ENCODE results near the gene IL18BP.

Gene IL18BP

GRCh38 chr11:72000202-72000867 lies 1.6 kb downstream of the IL18BP start:
- peaks cover 75% of the 10 kb centered on the region for H3K36me3 Mint-ChIP-seq (ENCODE audit: low read depth)

GRCh38 chr11:72001285-72001684 lies 2.6 kb downstream of the IL18BP start:
- no peak overlapping the region for H3K27ac Mint-ChIP-seq
- no peaks in the 10 kb centered on the region for H3K27me3 Mint-ChIP-seq
- H3K4me1 Mint-ChIP-seq (ENCODE audit: low read depth), result peaks cover 81% of the 10 kb centered on the region
- H3K36me3 Mint-ChIP-seq (ENCODE audit: low read depth), result peaks cover 84% of the 10 kb centered on the region
- peak overlapping the region; percentile 13 for H3K4me3 Mint-ChIP-seq
- H3K9me3 Mint-ChIP-seq, result no peaks in the 10 kb centered on the region
- intact Hi-C loops (cut with micrococcal nuclease), result no loop called here

More at GRCh38 chr11:72000202-72000867, 1.6 kb downstream of the IL18BP start:
- no peaks in the 10 kb centered on the region for H3K9me3 Mint-ChIP-seq
- peak overlapping the region; percentile 90 for H3K4me3 Mint-ChIP-seq
- H3K27ac Mint-ChIP-seq, result peak overlapping the region; percentile 96
- peaks cover 83% of the 10 kb centered on the region for H3K4me1 Mint-ChIP-seq (ENCODE audit: low read depth)
- H3K27me3 Mint-ChIP-seq, result no peaks in the 10 kb centered on the region
- intact Hi-C loops (cut with micrococcal nuclease), result no loop called here

DNA sequence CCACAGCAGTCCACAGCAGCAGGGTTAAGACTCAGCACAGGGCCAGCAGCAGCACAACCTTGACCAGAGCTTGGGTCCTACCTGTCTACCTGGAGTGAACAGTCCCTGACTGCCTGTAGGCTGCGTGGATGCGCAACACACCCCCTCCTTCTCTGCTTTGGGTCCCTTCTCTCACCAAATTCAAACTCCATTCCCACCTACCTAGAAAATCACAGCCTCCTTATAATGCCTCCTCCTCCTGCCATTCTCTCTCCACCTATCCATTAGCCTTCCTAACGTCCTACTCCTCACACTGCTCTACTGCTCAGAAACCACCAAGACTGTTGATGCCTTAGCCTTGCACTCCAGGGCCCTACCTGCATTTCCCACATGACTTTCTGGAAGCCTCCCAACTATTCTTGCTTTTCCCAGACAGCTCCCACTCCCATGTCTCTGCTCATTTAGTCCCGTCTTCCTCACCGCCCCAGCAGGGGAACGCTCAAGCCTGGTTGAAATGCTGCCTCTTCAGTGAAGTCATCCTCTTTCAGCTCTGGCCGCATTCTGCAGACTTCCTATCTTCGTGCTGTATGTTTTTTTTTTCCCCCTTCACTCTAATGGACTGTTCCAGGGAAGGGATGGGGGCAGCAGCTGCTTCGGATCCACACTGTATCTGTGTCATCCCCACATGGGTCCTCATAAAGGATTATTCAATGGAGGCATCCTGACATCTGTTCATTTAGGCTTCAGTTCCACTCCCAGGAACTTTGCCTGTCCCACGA lies 3.3 kb downstream of the IL18BP start:
- Mint-ChIP-seq H3K4me3 (peak overlapping the region; percentile 13), H3K27ac (peak overlapping the region; percentile 62), H3K27me3 (no peaks in the 10 kb centered on the region), H3K9me3 (no peaks in the 10 kb centered on the region), H3K4me1 (ENCODE audit: low read depth) (peaks cover 77% of the 10 kb centered on the region), H3K36me3 (ENCODE audit: low read depth) (peaks cover 85% of the 10 kb centered on the region)
- intact Hi-C loops (cut with micrococcal nuclease), result no loop called here

GRCh38 chr11:72002841-72003775 lies 4.4 kb downstream of the IL18BP start:
- peak overlapping the region; percentile 62 for H3K27ac Mint-ChIP-seq
- no peaks in the 10 kb centered on the region for H3K9me3 Mint-ChIP-seq
- H3K36me3 Mint-ChIP-seq (ENCODE audit: low read depth), result peaks cover 96% of the 10 kb centered on the region
- intact Hi-C loops (cut with micrococcal nuclease), result no loop called here
- H3K4me1 Mint-ChIP-seq (ENCODE audit: low read depth), result peaks cover 75% of the 10 kb centered on the region
- H3K27me3 Mint-ChIP-seq, result no peaks in the 10 kb centered on the region
- no peak overlapping the region for H3K4me3 Mint-ChIP-seq

GRCh38 chr11:72003776-72004171 lies 5.1 kb downstream of the IL18BP start:
- peaks cover 100% of the 10 kb centered on the region for H3K36me3 Mint-ChIP-seq (ENCODE audit: low read depth)
- H3K9me3 Mint-ChIP-seq, result no peaks in the 10 kb centered on the region
- H3K27me3 Mint-ChIP-seq, result no peaks in the 10 kb centered on the region
- peaks cover 75% of the 10 kb centered on the region for H3K4me1 Mint-ChIP-seq (ENCODE audit: low read depth)
- H3K4me3 Mint-ChIP-seq, result no peak overlapping the region
- intact Hi-C loops (cut with micrococcal nuclease), result no loop called here
- peak overlapping the region; percentile 10 for H3K27ac Mint-ChIP-seq

DNA sequence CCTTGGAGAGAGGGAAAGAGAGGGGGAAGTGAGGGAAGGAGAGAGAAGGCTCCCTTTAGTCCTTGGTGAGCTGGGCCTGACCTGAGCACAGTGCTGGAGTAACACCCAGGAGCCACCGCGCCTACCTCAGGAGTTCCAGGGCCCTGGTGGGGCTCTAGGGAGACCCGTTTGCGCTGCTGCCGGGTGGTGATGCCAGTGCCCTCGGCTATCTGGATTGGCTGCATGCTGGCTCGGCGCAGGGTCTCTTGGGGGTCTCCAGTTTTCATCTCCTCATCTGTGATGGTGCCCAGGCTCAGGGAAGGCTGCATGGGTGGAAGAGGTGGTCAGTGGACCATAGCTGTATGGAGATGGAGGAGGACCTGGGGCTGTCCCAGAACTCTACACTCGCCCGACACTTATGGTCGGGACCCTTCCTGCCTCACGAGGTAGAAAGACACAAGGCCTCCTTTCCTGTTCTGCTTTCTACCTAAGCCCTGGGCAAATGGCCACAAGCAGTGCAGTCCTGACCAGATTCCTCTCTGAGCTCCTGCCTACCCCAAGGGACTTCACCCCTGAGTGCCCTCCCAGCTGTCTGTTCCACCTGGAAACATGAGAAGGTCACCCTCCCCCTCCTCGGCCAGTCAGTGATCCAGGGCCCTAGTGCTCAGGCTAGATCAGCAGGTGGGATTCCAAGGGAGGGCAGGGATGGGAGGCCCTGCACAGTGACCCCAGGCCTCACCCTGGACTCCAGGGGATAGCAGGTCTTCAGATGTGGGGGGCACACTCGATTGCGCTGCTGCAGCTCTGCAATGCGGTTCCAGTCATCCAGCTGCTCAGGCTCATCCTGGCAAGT lies 6.0 kb downstream of the IL18BP start:
- Mint-ChIP-seq H3K9me3 (no peaks in the 10 kb centered on the region), H3K36me3 (ENCODE audit: low read depth) (peaks cover 100% of the 10 kb centered on the region), H3K4me3 (no peak overlapping the region), H3K27ac (no peak overlapping the region), H3K4me1 (ENCODE audit: low read depth) (peaks cover 71% of the 10 kb centered on the region), H3K27me3 (no peaks in the 10 kb centered on the region)
- intact Hi-C loops (cut with micrococcal nuclease), result no loop called here

- no peak overlapping the region for H3K4me3 Mint-ChIP-seq
- H3K9me3 Mint-ChIP-seq, result no peaks in the 10 kb centered on the region
- H3K27me3 Mint-ChIP-seq, result no peaks in the 10 kb centered on the region
- peaks cover 62% of the 10 kb centered on the region for H3K4me1 Mint-ChIP-seq (ENCODE audit: low read depth)
- H3K36me3 Mint-ChIP-seq (ENCODE audit: low read depth), result peaks cover 100% of the 10 kb centered on the region
- H3K27ac Mint-ChIP-seq, result no peak overlapping the region
- intact Hi-C loops (cut with micrococcal nuclease), result no loop called here
These were observed 6.9 kb downstream of the IL18BP start for GRCh38 chr11:72005347-72006260.

DNA sequence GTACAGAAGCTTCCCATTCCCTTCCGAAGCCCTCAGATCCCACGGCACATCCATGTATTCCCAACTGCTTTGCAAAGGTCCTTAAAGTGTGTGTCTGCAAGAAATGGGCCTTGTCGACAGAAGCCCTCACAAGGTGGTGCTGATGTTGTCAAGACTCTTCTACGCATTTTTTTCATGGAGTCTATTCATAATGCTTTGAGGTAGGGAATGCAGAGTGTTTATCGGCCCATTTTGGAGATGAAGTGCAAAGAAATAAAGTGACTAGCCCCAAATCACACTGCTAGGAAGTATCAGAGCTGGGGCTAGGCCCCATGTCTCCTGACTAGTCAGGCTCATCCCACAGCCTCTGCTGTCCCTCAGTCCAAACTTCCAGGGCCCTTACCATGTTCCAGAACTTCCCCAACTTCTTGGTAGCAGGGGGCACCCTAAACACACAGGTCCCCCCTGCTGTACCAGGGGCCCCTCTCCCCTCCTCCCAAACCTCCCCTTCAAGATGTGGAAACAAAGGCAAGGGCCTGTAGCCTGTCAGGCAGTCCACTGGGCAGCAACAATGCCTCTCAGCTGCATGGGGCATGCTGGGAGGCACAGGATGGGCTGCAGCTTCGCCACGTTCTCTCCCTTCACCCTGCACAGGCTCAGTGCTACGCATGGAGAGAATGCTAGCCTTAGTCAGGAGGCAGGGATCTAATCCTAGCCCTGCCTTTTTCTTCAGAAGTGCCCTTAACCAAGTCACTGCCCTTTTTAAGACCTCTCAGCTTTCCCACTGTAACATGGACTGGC lies 7.8 kb downstream of the IL18BP start:
- intact Hi-C loops (cut with micrococcal nuclease), result no loop called here
- no peak overlapping the region for H3K4me3 Mint-ChIP-seq
- peaks cover 53% of the 10 kb centered on the region for H3K4me1 Mint-ChIP-seq (ENCODE audit: low read depth)
- H3K27me3 Mint-ChIP-seq, result no peaks in the 10 kb centered on the region
- no peak overlapping the region for H3K27ac Mint-ChIP-seq
- H3K36me3 Mint-ChIP-seq (ENCODE audit: low read depth), result peaks cover 100% of the 10 kb centered on the region
- no peaks in the 10 kb centered on the region for H3K9me3 Mint-ChIP-seq

DNA sequence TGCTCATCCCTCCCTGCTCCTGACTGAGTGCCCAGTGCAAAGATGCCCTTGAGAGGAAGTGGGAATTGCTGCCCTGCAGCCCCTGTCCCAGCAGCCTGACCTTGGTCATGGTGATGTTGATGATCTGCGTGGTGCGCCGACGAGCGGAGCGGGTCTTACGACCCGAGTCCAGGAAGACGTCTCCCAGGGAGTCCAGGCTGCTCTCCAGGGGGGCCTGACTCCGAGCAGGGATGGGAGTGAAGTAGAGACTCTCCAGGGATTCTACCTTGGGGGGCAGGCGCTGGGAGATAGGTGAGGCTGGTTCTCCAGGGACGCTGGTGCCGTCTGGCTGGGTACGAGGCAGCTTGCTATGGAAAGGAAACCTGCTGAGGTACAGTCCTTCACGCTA lies 8.4 kb downstream of the IL18BP start:
- Mint-ChIP-seq H3K36me3 (ENCODE audit: low read depth) (peaks cover 100% of the 10 kb centered on the region), H3K4me3 (no peak overlapping the region), H3K27ac (no peak overlapping the region), H3K9me3 (no peaks in the 10 kb centered on the region), H3K27me3 (no peaks in the 10 kb centered on the region), H3K4me1 (ENCODE audit: low read depth) (peaks cover 47% of the 10 kb centered on the region)
- intact Hi-C loops (cut with micrococcal nuclease), result no loop called here

DNA sequence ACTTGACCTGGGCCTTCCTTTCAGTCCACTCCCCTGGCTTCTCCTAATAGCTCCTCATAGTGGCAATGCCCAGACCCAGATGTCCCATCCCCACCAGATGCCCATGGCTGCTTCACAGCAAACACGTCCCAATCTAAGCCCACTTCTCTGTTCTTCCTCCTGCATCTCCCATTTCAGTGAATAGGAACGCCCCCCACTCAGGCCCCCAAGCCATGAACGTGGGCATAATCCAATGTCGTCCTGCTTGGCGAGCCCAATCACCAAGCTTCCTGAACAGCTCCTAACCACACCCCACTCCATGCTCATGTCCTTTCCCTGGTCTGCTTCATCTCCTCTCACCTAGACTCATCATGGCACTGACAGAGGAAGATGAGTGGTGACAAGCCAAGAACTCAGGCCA lies 8.9 kb downstream of the IL18BP start:
- no peak overlapping the region for H3K4me3 Mint-ChIP-seq
- peak overlapping the region; percentile 12 for H3K27ac Mint-ChIP-seq
- H3K36me3 Mint-ChIP-seq (ENCODE audit: low read depth), result peaks cover 100% of the 10 kb centered on the region
- intact Hi-C loops (cut with micrococcal nuclease), result no loop called here
- no peaks in the 10 kb centered on the region for H3K9me3 Mint-ChIP-seq
- H3K27me3 Mint-ChIP-seq, result no peaks in the 10 kb centered on the region
- peaks cover 42% of the 10 kb centered on the region for H3K4me1 Mint-ChIP-seq (ENCODE audit: low read depth)

- Mint-ChIP-seq H3K9me3 (no peaks in the 10 kb centered on the region), H3K36me3 (ENCODE audit: low read depth) (peaks cover 100% of the 10 kb centered on the region), H3K4me1 (ENCODE audit: low read depth) (peaks cover 32% of the 10 kb centered on the region), H3K27me3 (no peaks in the 10 kb centered on the region), H3K27ac (no peak overlapping the region), H3K4me3 (no peak overlapping the region)
- intact Hi-C loops (cut with micrococcal nuclease), result no loop called here
These were observed 10.0 kb downstream of the IL18BP start for GRCh38 chr11:72008728-72009127.

DNA sequence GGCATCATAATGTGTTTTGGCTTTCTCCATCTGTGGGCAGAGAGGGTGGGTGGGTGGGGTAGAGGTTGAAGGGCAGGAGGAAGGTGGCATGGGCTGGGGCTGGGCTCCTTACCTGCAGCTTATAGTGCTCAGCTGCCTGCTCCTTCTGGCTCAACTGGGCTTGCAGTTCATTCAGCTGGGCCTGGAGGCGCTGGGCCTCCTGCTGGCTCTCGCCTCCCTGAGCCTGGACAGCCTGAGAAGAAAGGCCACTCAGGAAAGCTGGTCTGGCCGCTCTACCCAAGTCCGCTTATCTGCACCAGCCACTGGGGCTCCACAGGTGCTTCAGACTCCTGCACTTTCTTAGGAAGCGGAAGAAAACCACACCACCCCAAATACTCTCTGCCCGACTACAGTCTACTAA lies 10.4 kb downstream of the IL18BP start:
- Mint-ChIP-seq H3K36me3 (ENCODE audit: low read depth) (peaks cover 100% of the 10 kb centered on the region), H3K9me3 (no peaks in the 10 kb centered on the region), H3K27me3 (no peaks in the 10 kb centered on the region), H3K4me3 (no peak overlapping the region), H3K27ac (no peak overlapping the region), H3K4me1 (ENCODE audit: low read depth) (peaks cover 31% of the 10 kb centered on the region)
- intact Hi-C loops (cut with micrococcal nuclease), result no loop called here

All from dendritic cell treated with granulocyte-macrophage colony-stimulating factor and Interleukin-4, amounts not matched to agents 40 ng/mL and 50 ng/mL, for 4 days (primary cell).